PFSK-1 (cell line): ENCODE results near the gene NUBPL.

Experiments
- FOXP2 ChIP-seq: optimal IDR thresholded peaks from 2 replicates; pipeline ENCODE3; 2011; ENCODE audit warnings: borderline replicate concordance, control low read depth, inconsistent platforms; ENCODE audit not compliant: insufficient read depth; ENCODE audit errors: extremely low read length, extremely low read depth
- POLR2AphosphoS5 ChIP-seq: IDR thresholded peaks from 2 replicates; pipeline ENCODE4 v1.6.1; 2012; ENCODE audit warnings: low read depth, mild to moderate bottlenecking, control low read depth, low read length, moderate library complexity
- TAF1 ChIP-seq: IDR thresholded peaks from 2 replicates; pipeline ENCODE4 v1.6.1; 2012; ENCODE audit warnings: low read length, control low read depth, borderline replicate concordance; ENCODE audit not compliant: insufficient read depth

DNA sequence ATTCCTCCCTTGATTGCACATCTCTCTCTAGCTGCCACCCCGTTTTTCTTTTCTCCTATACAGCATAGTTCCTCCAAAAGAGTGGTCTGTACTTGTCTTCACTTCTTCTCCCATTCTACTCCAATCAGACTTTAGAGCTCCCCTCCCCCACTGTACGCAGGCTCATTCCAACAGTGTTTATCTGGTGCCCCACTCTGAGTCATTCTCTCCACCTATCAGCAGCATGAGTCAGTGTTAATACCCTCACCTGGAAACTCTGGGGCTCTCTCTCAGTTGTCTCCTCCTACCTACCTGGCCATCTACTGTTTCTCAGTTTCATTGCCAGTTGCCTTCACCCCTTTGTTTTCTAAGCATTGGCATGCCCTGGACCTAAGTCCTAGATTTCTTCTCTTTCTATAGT lies 340.8 kb downstream of the NUBPL start:
- TF ChIP-seq FOXP2 (no peak), POLR2AphosphoS5 (no peak), TAF1 (no peak)
